ENCODE measurements around the gene PHF8.

DNA sequence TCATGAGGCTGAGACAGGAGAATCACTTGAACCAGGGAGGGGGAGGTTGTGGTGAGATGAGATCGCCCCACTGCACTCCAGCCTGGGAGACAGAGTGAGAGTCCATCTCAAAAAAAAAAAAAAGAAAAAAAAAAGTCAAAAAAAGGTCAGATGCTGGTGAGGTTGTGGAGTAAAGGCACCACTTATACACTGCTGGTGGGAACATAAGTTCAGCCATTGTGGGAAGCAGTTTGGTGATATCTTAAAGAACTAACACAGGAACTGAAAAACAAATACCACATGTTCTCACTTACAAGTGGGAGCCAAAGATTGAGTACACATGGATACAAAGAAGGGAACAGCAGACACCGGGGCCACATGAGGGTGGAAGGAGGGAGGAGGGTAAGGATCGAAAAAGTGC lies 149.0 kb downstream of the PHF8 start:
- no peak for TF ChIP-seq EP300 (IDR thresholded peaks at IDR 0.05)
- TF ChIP-seq, protein P1, sequence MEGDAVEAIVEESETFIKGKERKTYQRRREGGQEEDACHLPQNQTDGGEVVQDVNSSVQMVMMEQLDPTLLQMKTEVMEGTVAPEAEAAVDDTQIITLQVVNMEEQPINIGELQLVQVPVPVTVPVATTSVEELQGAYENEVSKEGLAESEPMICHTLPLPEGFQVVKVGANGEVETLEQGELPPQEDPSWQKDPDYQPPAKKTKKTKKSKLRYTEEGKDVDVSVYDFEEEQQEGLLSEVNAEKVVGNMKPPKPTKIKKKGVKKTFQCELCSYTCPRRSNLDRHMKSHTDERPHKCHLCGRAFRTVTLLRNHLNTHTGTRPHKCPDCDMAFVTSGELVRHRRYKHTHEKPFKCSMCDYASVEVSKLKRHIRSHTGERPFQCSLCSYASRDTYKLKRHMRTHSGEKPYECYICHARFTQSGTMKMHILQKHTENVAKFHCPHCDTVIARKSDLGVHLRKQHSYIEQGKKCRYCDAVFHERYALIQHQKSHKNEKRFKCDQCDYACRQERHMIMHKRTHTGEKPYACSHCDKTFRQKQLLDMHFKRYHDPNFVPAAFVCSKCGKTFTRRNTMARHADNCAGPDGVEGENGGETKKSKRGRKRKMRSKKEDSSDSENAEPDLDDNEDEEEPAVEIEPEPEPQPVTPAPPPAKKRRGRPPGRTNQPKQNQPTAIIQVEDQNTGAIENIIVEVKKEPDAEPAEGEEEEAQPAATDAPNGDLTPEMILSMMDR (IDR thresholded peaks at IDR 0.05): no peak
